Breast epithelium (tissue), 4 donors: ENCODE results near the gene CDH4. TPM values are rescaled to one million over a fixed set of nuclear protein-coding genes. Genes with fewer than 3 reads are reported as not detected.

ENCODE experiments used
- DNase-seq, 2 donors: peaks; one replicate each; pipeline ENCODE4 v3.0.0-alpha.2; 2019; ENCODE audit warnings: low spot score in 2 of 2
- H3K27ac ChIP-seq, 2 donors: fragments of 200-600 bp; sonication (generic) in 1 of 2; one replicate each; pipeline ENCODE4 v1.5.1; 2016 to 2019; ENCODE audit warnings: mild to moderate bottlenecking in 1 of 2
- H3K27me3 ChIP-seq, 2 donors: fragments of 200-600 bp; sonication (generic) in 1 of 2; one replicate each; pipeline versions ENCODE4 v1.5.1 to v1.6.0; 2017 to 2019; ENCODE audit warnings: control low read depth in 1 of 2, mild to moderate bottlenecking in 1 of 2
- H3K36me3 ChIP-seq: fragments of 200-600 bp; one replicate; pipeline ENCODE4 v1.5.1; 2019
- H3K4me1 ChIP-seq, 2 donors: fragments of 200-600 bp; sonication (generic); one replicate each; pipeline ENCODE4 v1.5.1; 2016 to 2019; ENCODE audit warnings: control low read depth in 1 of 2
- H3K4me3 ChIP-seq, 3 donors: fragments of 200-600 bp; sonication (generic); 1 replicate in 2 of 3; 2 replicates in 1 of 3; pipeline ENCODE4 v1.5.1; 2016 to 2019; ENCODE audit warnings: mild to moderate bottlenecking in 3 of 3, moderate library complexity in 2 of 3
- H3K9me3 ChIP-seq, 2 donors: fragments of 200-600 bp; sonication (generic) in 1 of 2; one replicate each; pipeline ENCODE4 v1.5.1; 2016 to 2019; ENCODE audit warnings: control low read depth in 1 of 2
- CTCF ChIP-seq, 3 donors: fragments of 450-650 bp; IDR thresholded peaks; one replicate each; pipeline ENCODE4 v1.5.1; 2016 to 2017; ENCODE audit warnings: antibody characterized with exemption in 3 of 3, mild to moderate bottlenecking in 3 of 3, moderate library complexity in 3 of 3
- POLR2A ChIP-seq: fragments of 450-650 bp; IDR thresholded peaks from one replicate; pipeline ENCODE4 v1.6.1; 2016; ENCODE audit warnings: antibody characterized with exemption, mild to moderate bottlenecking, moderate library complexity
- POLR2AphosphoS5 ChIP-seq, 3 donors: sonication (generic); formaldehyde crosslinking; IDR thresholded peaks; one replicate each; pipeline ENCODE4 v1.6.1; 2017; ENCODE audit warnings: antibody characterized with exemption in 3 of 3
- intact Hi-C: fragments of 100-400 bp; cut with DNase I; formaldehyde crosslinking; loops from one replicate; pipeline ENCODE4 v1.15.1; 2023; ENCODE audit warnings: low total_unique reads
- total RNA-seq, 3 donors: library from RNA; depleted of rRNA; stranded (reverse); fragments of >200 nt; gene quantifications; one replicate each; pipeline ENCODE4 v1.1.0, GENCODE V29; 2016

CDH4 gene
- total RNA-seq, 3 donors from 2014 or later = under 0.01 TPM; not detected in 2

DNA sequence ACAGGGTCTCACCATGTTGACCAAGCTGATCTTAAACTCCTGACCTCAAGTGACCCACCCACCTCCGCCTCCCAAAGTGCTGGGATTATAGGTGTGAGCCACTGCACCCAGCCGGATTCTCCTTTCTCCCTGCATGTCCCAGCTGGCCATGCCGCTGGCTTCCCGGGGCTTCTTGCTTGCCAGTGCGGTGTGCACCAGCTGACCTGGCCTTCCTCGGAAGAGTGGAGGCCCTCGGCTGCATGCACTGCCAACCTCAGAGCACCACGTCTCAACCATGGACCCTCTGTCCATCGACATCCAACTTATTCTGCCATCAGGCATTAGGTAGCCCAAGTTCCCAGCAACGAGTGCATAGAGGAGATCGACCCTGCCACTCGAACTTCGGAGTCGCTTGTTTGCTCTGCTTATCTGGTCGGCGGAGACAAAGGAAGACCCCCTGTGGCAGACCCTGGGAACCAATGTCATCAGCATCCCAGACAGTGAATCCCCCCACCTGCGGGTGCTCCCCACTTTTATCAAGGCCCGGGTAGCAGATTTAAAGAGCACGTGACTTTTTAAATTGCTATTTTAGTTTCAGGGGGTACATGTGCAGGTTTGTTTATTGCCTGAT is 307.8 kb downstream of the CDH4 start:
- Histone ChIP-seq H3K4me3 (no peak overlapping the region), H3K36me3 (no peaks in the 10 kb centered on the region), H3K27me3 (no peaks in the 10 kb centered on the region), H3K27ac (no peak overlapping the region), H3K4me1 (no peaks in the 10 kb centered on the region), H3K9me3 (no peaks in the 10 kb centered on the region)
- no peak for TF ChIP-seq POLR2A
- no peak for TF ChIP-seq CTCF (IDR thresholded peaks at IDR 0.05)
- TF ChIP-seq POLR2AphosphoS5 (IDR thresholded peaks at IDR 0.05) = no peak
- no peak for DNase-seq
- intact Hi-C loops = no loop called here

- intact Hi-C loops = no loop called here
- Histone ChIP-seq H3K36me3 (no peaks in the 10 kb centered on the region), H3K9me3 (no peaks in the 10 kb centered on the region), H3K4me3 (no peak overlapping the region), H3K4me1 (no peaks in the 10 kb centered on the region), H3K27me3 (no peaks in the 10 kb centered on the region), H3K27ac (no peak overlapping the region)
- DNase-seq = no peak
- TF ChIP-seq POLR2AphosphoS5 (IDR thresholded peaks at IDR 0.05) (no peak), CTCF (IDR thresholded peaks at IDR 0.05) (no peak), POLR2A (no peak)
Observed at GRCh38 chr20:61560361-61560853, 308.3 kb downstream of the CDH4 start.

- no peak overlapping the region for H3K4me3 ChIP-seq
- DNase-seq = no peak
- H3K27me3 ChIP-seq = no peaks in the 10 kb centered on the region
- no peaks in the 10 kb centered on the region for H3K9me3 ChIP-seq
- intact Hi-C loops = no loop called here
- H3K36me3 ChIP-seq = no peaks in the 10 kb centered on the region
- H3K27ac ChIP-seq = no peak overlapping the region
- no peaks in the 10 kb centered on the region for H3K4me1 ChIP-seq
- TF ChIP-seq CTCF (IDR thresholded peaks at IDR 0.05) (no peak), POLR2AphosphoS5 (IDR thresholded peaks at IDR 0.05) (no peak), POLR2A (no peak)
Observed at GRCh38 chr20:61561111-61561830, 309.2 kb downstream of the CDH4 start.

GRCh38 chr20:61562491-61562890 is 310.4 kb downstream of the CDH4 start:
- no peak for DNase-seq
- Histone ChIP-seq H3K27me3 (no peaks in the 10 kb centered on the region), H3K4me1 (no peaks in the 10 kb centered on the region), H3K36me3 (no peaks in the 10 kb centered on the region), H3K9me3 (no peaks in the 10 kb centered on the region), H3K4me3 (no peak overlapping the region), H3K27ac (no peak overlapping the region)
- intact Hi-C loops = no loop called here
- TF ChIP-seq POLR2AphosphoS5 (IDR thresholded peaks at IDR 0.05) (no peak), CTCF (IDR thresholded peaks at IDR 0.05) (no peak), POLR2A (no peak)

DNA sequence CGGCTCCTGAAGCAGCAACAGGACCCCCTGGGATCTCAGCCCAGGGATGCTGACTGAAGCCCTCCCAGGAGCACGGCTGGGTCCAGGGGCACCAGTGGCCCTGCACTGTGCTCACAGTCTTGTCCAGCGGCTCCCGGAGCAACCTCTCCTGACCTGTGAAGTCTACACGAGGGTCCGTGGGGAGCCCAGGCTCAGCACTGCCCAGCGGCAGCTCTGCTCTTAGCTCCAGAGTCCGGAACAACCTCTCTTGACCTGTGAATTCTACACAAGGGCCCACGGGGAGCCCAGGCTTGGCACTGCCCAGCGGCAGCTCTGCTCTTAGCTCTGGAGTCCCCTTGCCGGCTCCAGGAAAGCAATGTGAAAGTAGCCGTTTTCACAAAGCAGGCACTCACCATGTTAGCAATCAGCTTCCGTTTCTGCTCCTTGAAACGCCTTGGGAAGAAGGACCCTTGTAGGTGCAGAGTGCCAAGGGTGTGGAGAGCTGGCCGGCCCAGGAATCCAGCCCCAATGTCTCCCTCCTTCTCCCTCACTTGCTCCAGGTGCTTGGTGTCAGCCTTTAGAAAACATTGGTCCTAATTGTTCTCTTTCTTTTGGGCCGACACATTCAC is 310.9 kb downstream of the CDH4 start:
- no peaks in the 10 kb centered on the region for H3K4me1 ChIP-seq
- no peaks in the 10 kb centered on the region for H3K27me3 ChIP-seq
- H3K36me3 ChIP-seq = no peaks in the 10 kb centered on the region
- no peak overlapping the region for H3K4me3 ChIP-seq
- TF ChIP-seq POLR2A (no peak), POLR2AphosphoS5 (IDR thresholded peaks at IDR 0.05) (no peak), CTCF (IDR thresholded peaks at IDR 0.05) (no peak)
- DNase-seq = no peak
- no peak overlapping the region for H3K27ac ChIP-seq
- H3K9me3 ChIP-seq = no peaks in the 10 kb centered on the region
- intact Hi-C loops = no loop called here
